DLD1 (cell line): ENCODE data around the gene WDPCP.
"Not testable (repeated sequence)": the region's sequence is repeated elsewhere in the genome, so short reads cannot be mapped to it uniquely, and the experiment has no call there.

ENCODE experiments used
- in situ Hi-C: cut with HindIII; loops from 2 replicates; pipeline ENCODE4 v1.10.0; 2017; ENCODE audit warnings: low sequenced_read_pairs

The WDPCP gene

DNA sequence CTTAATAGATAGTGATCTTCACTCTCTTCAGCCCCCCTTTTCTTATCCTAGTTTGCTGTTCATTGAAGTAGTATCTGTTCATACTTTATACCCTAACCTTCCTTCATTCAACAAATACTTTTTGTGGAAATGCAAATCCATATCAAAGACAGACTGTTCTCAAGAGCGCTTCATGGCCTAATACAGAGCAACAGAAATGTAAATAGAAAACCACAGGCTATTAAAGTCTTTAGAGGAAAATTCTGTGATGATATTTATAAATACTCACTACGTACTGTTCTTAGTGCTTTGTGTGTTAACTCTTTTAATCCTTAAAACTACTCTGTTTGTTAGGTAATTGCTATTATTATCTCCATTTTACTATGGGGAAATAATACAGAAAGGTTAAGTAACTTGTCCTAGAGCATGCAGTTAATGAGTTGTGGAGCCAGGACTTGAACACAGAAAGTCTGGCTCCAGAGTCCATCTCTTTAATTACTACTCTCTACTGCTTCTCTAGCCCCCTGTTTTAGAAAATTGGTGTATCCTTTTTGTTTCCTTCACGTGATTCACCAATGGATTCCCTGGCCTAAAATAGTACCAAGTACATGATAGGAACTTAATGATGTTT, 3.4 kb upstream of the WDPCP start:
- in situ Hi-C loops: no loop called here

DNA sequence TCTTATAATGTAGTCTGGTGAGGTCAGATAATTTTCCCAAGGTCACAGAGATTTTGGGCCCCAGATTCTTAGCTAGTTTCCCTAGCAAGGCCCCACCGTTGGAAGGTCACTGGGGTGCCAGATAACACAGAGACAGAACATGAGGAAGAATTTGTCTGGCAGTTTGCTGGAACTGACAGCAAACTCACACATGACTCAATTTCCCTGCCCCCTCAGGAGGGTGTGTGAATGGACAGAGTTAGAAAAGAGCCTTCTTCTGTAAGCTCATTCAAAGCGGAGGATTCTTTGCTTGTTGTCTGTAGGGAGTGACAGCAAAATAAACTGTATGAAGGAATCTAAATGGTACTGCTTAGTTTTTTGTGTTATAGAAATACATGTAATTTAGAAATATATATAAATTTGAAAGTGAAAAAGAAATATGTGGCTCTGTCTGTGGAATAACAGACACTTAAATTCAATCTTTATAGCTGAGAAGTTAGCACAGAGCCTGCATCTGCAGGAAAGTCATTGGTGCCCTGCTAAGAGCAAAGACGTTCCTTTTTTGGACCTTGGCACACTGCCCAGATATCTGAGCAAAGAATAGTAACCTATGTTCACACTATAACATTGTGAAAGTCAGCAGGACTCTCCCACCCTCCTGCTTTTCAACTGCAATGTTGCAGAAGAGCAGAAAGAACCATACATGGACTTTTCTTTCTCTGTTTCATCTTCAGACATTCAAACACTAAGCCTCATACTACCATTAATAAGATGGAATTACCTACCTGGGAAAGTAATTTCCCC, 2.5 kb upstream of the WDPCP start:
- in situ Hi-C loops: no loop called here

DNA sequence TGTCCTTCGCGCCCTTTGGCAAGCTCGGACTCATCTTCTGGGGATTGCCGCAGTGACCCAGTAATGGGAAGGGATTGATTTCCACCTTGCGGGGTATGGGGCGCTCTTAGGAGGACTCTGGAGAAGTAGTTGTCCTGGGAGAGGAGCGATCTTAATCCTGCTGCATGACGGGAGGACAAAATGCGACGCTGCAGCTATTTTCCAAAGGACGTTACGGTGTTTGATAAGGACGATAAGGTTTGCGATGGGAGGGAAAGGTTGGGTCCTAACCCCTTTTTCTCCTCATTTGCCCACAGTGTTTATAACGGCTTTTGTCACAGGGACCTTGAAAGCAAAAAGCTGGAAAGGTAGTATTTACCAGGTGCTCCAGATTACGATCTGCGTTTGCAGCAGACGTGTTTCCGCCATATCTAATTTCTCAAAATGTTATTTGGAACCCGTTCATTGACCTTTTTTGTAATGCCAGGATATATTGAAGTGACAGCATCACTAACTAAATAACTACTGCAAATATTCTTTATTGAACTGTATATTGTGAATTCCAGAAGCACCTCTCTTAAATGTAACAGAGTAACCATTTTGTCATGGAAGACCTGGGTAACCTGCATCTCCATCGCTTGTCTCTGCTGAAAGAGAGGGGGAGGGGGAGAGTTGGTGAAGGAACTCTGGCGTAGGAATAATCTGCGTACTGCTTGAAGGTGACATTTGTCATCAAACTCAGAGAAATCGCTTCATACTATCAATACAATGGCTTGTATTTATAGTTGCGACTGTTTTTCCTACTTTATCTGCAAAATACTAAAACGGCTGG, 1.1 kb upstream of the WDPCP start:
- in situ Hi-C loops: no loop called here

- in situ Hi-C loops: no loop called here
These were observed 378 bp downstream of the WDPCP start for GRCh38 chr2:63587814-63588384.

- in situ Hi-C loops: no loop called here
These were observed 5.4 kb downstream of the WDPCP start for GRCh38 chr2:63582873-63583272.

GRCh38 chr2:63581298-63581961, 6.8 kb downstream of the WDPCP start:
- in situ Hi-C loops: no loop called here

DNA sequence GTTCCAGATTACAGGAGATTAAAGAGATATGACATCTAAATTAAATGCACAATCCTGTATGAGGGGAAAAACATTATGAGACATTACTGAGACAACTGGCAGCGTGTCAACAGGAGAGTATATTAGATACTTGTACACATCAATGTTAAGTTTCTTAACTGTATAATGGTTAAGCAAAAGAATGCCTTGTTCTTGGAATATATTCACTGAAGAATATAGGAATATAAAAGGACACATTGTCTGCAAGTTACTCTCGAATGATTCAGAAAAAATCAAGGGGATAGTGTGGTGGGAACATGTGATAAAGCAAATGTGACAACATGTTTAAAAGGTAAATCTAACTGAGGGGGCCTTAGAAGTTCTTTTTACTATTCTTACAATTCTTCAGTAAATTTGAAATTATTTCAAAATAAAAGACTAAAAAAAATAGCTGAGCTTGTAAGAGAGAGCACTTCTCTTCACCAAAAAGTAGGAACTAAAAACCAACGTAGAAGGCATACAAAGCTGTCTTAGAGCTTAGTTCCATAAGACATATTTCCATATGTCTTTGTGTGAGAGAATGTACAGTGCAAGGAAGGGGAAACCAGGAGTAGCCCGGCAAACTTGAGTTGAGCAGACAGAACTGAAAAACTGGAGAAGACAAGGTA, 7.5 kb downstream of the WDPCP start:
- in situ Hi-C loops: no loop called here

GRCh38 chr2:63578767-63579166, 9.5 kb downstream of the WDPCP start:
- in situ Hi-C loops: no loop called here

- in situ Hi-C loops: no loop called here
These were observed 11.7 kb downstream of the WDPCP start for GRCh38 chr2:63576546-63576945.

- in situ Hi-C loops: not testable (repeated sequence)
These were observed 14.4 kb downstream of the WDPCP start for GRCh38 chr2:63573726-63574345.

DNA sequence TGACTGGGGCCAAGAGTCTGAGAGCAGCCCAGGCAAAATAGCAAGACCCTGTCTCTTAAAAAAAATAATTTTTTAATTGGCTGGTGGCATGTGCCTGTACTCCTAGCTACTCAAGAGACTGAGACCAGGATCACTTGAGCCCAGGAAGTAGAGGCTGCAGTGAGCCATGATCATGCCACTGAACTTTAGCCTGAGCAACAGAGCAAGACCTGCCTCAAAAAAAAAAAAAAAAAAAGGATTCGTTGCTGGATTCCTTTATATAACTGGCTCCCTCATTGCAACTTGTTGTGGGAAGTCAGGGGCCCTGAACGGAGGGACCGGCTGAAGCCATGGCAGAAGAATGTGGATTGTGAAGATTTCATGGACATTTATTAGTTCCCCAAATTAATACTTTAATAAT, 15.3 kb downstream of the WDPCP start:
- in situ Hi-C loops: not testable (repeated sequence)

DNA sequence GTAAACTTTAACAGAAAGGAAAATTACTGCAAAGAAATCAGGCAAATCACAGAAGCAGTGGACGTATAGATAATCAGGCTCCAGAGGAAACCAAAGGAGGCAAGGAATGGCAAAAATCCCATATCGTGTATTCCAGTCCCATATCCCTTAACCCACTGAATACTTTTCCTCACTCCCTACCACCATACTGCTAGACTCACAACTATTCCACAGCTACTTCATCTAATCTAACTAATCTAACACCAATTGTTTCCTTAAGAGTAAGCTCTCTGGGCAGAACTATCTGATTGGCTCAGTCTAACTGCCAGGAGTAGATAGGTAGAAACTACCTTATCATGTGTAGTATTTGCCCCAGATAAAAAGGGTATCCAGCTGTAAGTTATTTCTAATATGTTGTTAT, 16.3 kb downstream of the WDPCP start:
- in situ Hi-C loops: no loop called here

- in situ Hi-C loops: no loop called here
These were observed 17.0 kb downstream of the WDPCP start for GRCh38 chr2:63571291-63571690.

DNA sequence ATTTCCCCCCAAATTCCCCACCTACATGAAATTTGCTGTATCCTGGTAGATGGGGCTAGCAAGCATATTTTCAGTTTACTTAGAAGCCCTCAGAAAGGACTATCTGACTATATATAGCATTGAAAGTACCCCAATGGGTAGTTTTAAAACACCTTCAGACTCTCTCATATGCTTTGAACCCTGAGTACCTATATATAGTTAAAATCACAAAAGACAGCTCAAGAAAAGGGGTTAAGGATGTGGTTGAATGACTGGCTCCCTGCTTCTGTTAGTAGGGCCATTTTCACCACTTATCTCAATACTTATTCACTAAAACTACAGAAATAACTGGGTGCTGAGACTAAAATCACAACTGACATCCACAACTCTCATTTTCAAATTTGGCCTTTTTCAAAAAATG, 18.5 kb downstream of the WDPCP start:
- in situ Hi-C loops: no loop called here

DNA sequence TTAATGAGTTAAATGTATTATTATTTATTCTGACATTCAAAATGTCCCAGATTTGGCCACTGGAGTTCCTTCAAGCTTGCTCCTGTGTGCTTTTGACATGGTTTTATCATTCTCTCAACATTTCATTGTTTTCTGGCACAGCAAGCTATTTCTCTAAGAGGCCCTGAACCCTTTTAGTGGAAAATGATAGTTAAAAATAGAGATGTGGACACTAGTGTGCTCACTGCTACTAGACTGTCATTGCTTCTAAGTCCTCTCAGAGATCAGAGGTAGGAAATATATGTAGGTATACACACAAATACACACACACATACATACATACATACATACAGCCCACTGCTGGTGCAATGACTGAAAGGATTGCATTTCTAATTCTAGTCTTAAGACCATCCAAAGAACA, 25.5 kb downstream of the WDPCP start:
- in situ Hi-C loops: no loop called here

DNA sequence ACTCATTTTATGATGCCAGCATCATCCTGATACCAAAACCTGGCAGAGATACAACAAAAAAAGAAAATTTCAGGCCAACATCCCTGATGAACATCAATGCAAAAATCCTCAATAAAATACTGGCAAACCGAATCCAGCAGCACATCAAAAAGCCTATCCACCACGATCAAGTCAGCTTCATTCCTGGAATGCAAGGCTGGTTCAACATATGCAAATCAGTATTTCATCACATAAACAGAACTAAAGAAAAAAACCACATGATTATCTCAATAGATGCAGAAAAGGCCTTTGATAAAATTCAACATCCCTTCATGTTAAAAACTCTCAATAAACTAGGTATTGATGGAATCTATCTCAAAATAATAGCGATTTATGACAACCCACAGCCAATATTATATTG, 29.4 kb downstream of the WDPCP start:
- in situ Hi-C loops: not testable (repeated sequence)

- in situ Hi-C loops: not testable (repeated sequence)
These were observed 30.5 kb downstream of the WDPCP start for GRCh38 chr2:63557819-63558218.

DNA sequence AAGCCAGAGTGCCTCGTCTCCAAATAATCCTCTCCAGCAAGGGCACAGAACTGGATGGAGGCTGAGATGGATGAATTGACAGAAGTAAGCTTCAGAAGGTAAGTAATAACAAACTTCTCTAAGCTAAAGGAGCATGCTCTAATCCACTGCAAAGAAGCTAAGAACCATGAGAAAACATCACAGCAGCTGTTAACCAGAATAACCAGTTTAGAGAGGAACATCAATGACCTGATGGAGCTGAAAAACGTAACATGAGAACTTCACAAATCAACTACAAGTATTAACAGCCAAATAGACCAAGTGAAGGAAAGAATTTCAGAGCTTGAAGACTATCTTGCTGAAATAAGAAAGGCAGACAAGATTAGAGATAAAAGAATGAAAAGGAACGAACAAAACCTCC, 32.3 kb downstream of the WDPCP start:
- in situ Hi-C loops: no loop called here

- in situ Hi-C loops: no loop called here
These were observed 33.0 kb downstream of the WDPCP start for GRCh38 chr2:63555299-63555698.

GRCh38 chr2:63553049-63553448, 35.2 kb downstream of the WDPCP start:
- in situ Hi-C loops: no loop called here
